Caco-2 (cell line): ENCODE results near the gene SLC25A51. TPM values are rescaled to one million over a fixed set of nuclear protein-coding genes. Genes with fewer than 3 reads are reported as not detected.

ENCODE experiments used
- BruUV-seq: library from RNA; stranded (reverse); fragments of 400-500 nt; replicated peaks from 2 replicates; lab custom pipeline; 2021; lab: Mats Ljungman, UMichigan
- CTCF ChIA-PET: fragments of 300-600 bp; sonication (Branson Sonifier 250); formaldehyde crosslinking; loops from one replicate; lab custom pipeline; 2022; ENCODE audit warnings: antibody characterized with exemption; lab: Charles Lee
- POLR2A ChIA-PET: fragments of 300-600 bp; sonication (Branson Sonifier 250); formaldehyde crosslinking; loops from one replicate; lab custom pipeline; 2022; ENCODE audit warnings: antibody characterized with exemption; lab: Charles Lee
- DNase-seq, 2 experiments: peaks; one replicate each; pipeline versions ENCODE4 v3.0.0 to v3.0.0-alpha.2; 2020 to 2022
- H3K27me3 ChIP-seq: replicated peaks from 2 replicates; pipeline ENCODE4 v1.6.0; 2011; ENCODE audit warnings: low read length; ENCODE audit not compliant: control insufficient read depth, insufficient read depth
- H3K36me3 ChIP-seq: 2 replicates; pipeline ENCODE4 v1.5.1; 2011; ENCODE audit warnings: low read length; ENCODE audit not compliant: control insufficient read depth, insufficient read depth
- H3K4me1 ChIP-seq: fragments of 250-450 bp; sonication (Bioruptor Pico); 2 replicates; pipeline ENCODE4 v1.5.1; 2020; ENCODE audit warnings: mild to moderate bottlenecking
- H3K4me3 ChIP-seq: 2 replicates; pipeline ENCODE4 v1.5.1; 2011; ENCODE audit warnings: low read depth, mild to moderate bottlenecking, control low read depth, low read length
- H3K9me3 ChIP-seq: fragments of 250-450 bp; sonication (Bioruptor Pico); 2 replicates; pipeline ENCODE4 v1.5.1; 2020; ENCODE audit warnings: mild to moderate bottlenecking, moderate library complexity
- H3K27ac Mint-ChIP-seq: one replicate; pipeline ENCODE4 v1.8.0; 2022; ENCODE audit warnings: mixed read lengths; ENCODE audit not compliant: unreplicated experiment
- H3K27me3 Mint-ChIP-seq: one replicate; pipeline ENCODE4 v1.8.0; 2022; ENCODE audit warnings: mixed read lengths; ENCODE audit not compliant: insufficient read depth, unreplicated experiment
- H3K36me3 Mint-ChIP-seq: one replicate; pipeline ENCODE4 v1.8.0; 2022; ENCODE audit warnings: mild to moderate bottlenecking, mixed read lengths; ENCODE audit not compliant: insufficient read depth, unreplicated experiment
- H3K4me1 Mint-ChIP-seq: one replicate; pipeline ENCODE4 v1.8.0; 2022; ENCODE audit warnings: low read depth, mixed read lengths; ENCODE audit not compliant: unreplicated experiment
- H3K4me3 Mint-ChIP-seq: one replicate; pipeline ENCODE4 v1.8.0; 2022; ENCODE audit warnings: mild to moderate bottlenecking, moderate library complexity, mixed read lengths; ENCODE audit not compliant: unreplicated experiment
- H3K9me3 Mint-ChIP-seq: one replicate; pipeline ENCODE4 v1.8.0; 2022; ENCODE audit warnings: mixed read lengths; ENCODE audit not compliant: unreplicated experiment
- CTCF ChIP-seq, 2 experiments: fragments of 200-600 bp in 1 of 2; IDR thresholded peaks; 1 replicate in 1 of 2; 2 replicates in 1 of 2; pipeline versions ENCODE4 v1.5.1 to v1.8.0; 2011 to 2022; ENCODE audit warnings: antibody characterized with exemption in 1 of 2, control low read depth in 1 of 2, inconsistent platforms in 1 of 2, low read depth in 1 of 2, low read length in 1 of 2, mild to moderate bottlenecking in 1 of 2, moderate library complexity in 1 of 2; ENCODE audit not compliant: insufficient read depth in 1 of 2, severe bottlenecking in 1 of 2, unreplicated experiment in 1 of 2
- intact Hi-C: fragments of 100-400 bp; cut with micrococcal nuclease; formaldehyde crosslinking; loops from one replicate; pipeline ENCODE4 v1.10.0; 2022; ENCODE audit not compliant: unreplicated experiment
- total RNA-seq: library from RNA; stranded (reverse); gene quantifications from 2 replicates; pipeline ENCODE4 v1.2.3, GENCODE V29; 2022

SLC25A51 gene
- total RNA-seq, 1 experiment from 2014 or later, result 29.1 TPM

DNA sequence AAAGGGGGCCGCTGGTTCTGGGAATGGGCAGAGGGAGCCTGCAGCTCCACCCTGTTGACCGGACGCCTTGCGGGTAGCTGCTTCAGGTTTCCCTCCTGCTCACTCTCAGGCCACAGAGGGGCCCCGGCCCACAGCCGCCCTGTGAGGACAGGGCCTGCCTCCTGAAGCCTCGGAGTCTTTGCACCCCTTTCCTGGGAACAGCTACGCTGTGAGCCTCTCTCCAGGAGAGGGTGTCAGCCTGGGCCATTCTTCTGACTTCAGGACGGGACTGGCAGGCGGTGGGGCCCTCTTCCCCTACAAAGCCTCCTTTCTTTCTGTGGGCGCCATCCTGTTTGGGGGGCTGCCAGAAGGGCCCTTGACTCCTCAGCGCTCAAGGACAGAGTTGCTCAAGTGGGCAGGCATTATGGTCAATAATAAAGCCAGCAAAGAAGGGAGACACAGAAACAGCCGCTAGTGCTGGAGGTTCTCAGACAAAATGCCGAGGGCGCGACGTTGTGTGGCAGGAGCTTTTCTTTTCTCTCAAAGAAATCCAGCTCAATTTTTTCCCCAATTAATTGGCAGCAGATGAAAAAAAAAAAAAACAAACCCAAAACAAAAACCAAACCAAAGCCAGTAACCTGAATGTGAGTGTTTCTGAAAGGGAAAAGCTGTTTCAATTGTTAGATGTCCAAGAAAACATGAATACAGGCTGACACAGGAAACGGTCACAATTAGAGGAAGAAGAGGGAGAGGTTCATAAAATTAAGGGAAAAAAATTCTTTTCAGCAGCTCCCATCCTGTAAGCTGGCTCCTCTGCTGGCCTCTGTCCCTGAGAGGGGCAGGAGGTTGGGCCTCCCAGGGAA lies 12.8 kb upstream of the SLC25A51 start:
- Mint-ChIP-seq H3K4me1 (peaks cover 7% of the 10 kb centered on the region), H3K36me3 (peaks cover 29% of the 10 kb centered on the region), H3K4me3 (no peak overlapping the region), H3K27me3 (no peaks in the 10 kb centered on the region), H3K9me3 (no peaks in the 10 kb centered on the region), H3K27ac (no peak overlapping the region)
- Histone ChIP-seq H3K4me3 (no peak overlapping the region), H3K4me1 (0 out of 2 replicates have a peak, but pooled peaks cover 3% of the 10 kb centered on the region), H3K27me3 (no peaks in the 10 kb centered on the region), H3K36me3 (no peaks in the 10 kb centered on the region), H3K9me3 (no peaks in the 10 kb centered on the region)
- CTCF ChIA-PET, result no interaction called here
- intact Hi-C loops, result no loop called here
- no TSS peak for BruUV-seq
- POLR2A ChIA-PET, result interaction anchor here (0.7 kb wide), 1 partner anchor 107 kb away, joined by 7 read pairs; no protein-coding TSS in a partner anchor
- no peak for TF ChIP-seq CTCF (IDR thresholded peaks at IDR 0.05; ENCODE audit: insufficient read depth in 1 of 2, low read depth in 1 of 2, low read length in 1 of 2, severe bottlenecking in 1 of 2, unreplicated experiment in 1 of 2)
- DNase-seq, result no peak

DNA sequence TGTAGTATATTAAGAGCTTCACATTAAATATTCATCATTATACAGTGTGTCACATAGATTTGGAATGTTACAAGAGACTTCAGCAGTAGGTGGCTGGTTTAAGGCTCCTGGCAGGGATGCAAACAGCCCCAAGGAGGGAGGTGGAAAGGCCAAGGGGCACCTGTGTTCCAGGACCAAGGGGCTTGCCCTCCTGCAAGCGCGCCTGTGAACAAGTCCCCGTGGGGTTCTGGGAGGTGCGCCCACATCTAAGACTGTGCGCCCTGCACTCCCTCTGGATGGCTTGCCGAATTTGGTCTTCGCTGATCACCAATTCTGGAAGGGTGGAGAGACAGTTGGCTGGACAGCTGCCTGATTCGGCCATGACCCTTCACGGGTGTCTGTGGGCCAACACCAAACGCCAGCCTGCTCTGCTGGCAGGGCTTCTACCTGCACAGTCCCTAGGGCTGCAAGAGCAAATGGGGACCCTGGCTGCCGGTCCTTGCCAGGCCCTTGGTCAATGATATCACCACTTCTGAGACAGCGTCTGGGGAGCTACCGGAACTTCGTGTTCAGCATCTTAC lies 12.1 kb upstream of the SLC25A51 start:
- Histone ChIP-seq H3K9me3 (no peaks in the 10 kb centered on the region), H3K36me3 (no peaks in the 10 kb centered on the region), H3K4me3 (no peak overlapping the region), H3K4me1 (0 out of 2 replicates have a peak, but pooled peaks cover 3% of the 10 kb centered on the region), H3K27me3 (no peaks in the 10 kb centered on the region)
- H3K36me3 Mint-ChIP-seq, result peaks cover 35% of the 10 kb centered on the region
- peaks cover 7% of the 10 kb centered on the region for H3K4me1 Mint-ChIP-seq
- no peaks in the 10 kb centered on the region for H3K9me3 Mint-ChIP-seq
- no peak overlapping the region for H3K27ac Mint-ChIP-seq
- DNase-seq, result no peak
- intact Hi-C loops, result no loop called here
- no peak for TF ChIP-seq CTCF (IDR thresholded peaks at IDR 0.05; ENCODE audit: insufficient read depth in 1 of 2, low read depth in 1 of 2, low read length in 1 of 2, severe bottlenecking in 1 of 2, unreplicated experiment in 1 of 2)
- no TSS peak for BruUV-seq
- no peak overlapping the region for H3K4me3 Mint-ChIP-seq
- H3K27me3 Mint-ChIP-seq, result no peaks in the 10 kb centered on the region
- ChIA-PET POLR2A (no interaction called here), CTCF (no interaction called here)

DNA sequence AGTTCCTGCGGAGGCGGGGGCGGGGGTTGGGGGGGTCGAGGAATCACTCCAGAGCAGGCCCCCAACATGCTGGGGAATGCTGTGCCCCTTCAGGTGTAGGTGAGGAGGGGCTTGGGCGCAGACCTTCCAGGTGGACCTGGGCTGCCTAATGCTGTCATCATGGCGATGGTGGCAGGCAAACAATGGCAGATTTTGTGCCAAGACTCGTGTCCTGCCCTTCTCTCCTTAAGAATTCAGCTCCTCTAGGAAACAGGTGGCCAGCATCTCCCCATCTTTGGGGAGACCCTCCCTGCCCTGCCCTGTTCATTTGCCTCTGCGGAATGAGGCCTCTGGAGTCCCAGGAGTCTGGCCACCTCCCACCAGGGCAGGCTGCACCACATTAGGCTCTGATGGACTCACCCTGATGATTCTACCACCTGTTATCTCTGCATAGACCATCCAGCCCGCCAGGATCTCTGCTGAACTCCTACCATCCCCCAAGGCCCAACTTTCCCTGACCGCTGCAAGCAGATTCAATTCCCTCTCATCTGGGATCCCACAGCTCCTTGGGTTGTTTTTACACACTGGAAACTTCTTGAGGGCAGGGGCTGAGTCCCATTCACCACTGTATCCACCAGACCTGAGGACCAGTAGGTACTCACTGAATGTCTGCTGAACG lies 10.9 kb upstream of the SLC25A51 start:
- no peak overlapping the region for H3K4me3 ChIP-seq
- H3K4me1 Mint-ChIP-seq, result peaks cover 7% of the 10 kb centered on the region
- no peak for DNase-seq
- intact Hi-C loops, result no loop called here
- BruUV-seq, result no TSS peak
- H3K9me3 ChIP-seq, result no peaks in the 10 kb centered on the region
- CTCF ChIA-PET, result interaction anchor here (0.6 to 2.2 kb wide), 5 partner anchors 26 to 387 kb away, joined by 3 to 16 read pairs (median 4); no protein-coding TSS in a partner anchor
- H3K27me3 Mint-ChIP-seq, result no peaks in the 10 kb centered on the region
- peaks cover 35% of the 10 kb centered on the region for H3K36me3 Mint-ChIP-seq
- H3K27ac Mint-ChIP-seq, result no peak overlapping the region
- POLR2A ChIA-PET, result no interaction called here
- no peaks in the 10 kb centered on the region for H3K9me3 Mint-ChIP-seq
- no peak for TF ChIP-seq CTCF (IDR thresholded peaks at IDR 0.05; ENCODE audit: insufficient read depth in 1 of 2, low read depth in 1 of 2, low read length in 1 of 2, severe bottlenecking in 1 of 2, unreplicated experiment in 1 of 2)
- no peaks in the 10 kb centered on the region for H3K36me3 ChIP-seq
- H3K4me1 ChIP-seq, result 0 out of 2 replicates have a peak, but pooled peaks cover 3% of the 10 kb centered on the region
- H3K4me3 Mint-ChIP-seq, result no peak overlapping the region
- no peaks in the 10 kb centered on the region for H3K27me3 ChIP-seq
